Measurements from ENCODE around the gene SPTAN1. TPM values are rescaled to one million over a fixed set of nuclear protein-coding genes. Genes with fewer than 3 reads are reported as not detected.
"Not testable (repeated sequence)": the region's sequence is repeated elsewhere in the genome, so short reads cannot be mapped to it uniquely, and the experiment has no call there.

The SPTAN1 gene
- total RNA-seq, 1 donor from 2014 or later, result 368 TPM

- H3K4me1 ChIP-seq (ENCODE audit: control insufficient read depth in 3 of 3, insufficient read depth in 3 of 3, low read length in 3 of 3), result no peaks in the 10 kb centered on the region
Measured at GRCh38 chr9:128568470-128569078, 16.2 kb downstream of the SPTAN1 start.

DNA sequence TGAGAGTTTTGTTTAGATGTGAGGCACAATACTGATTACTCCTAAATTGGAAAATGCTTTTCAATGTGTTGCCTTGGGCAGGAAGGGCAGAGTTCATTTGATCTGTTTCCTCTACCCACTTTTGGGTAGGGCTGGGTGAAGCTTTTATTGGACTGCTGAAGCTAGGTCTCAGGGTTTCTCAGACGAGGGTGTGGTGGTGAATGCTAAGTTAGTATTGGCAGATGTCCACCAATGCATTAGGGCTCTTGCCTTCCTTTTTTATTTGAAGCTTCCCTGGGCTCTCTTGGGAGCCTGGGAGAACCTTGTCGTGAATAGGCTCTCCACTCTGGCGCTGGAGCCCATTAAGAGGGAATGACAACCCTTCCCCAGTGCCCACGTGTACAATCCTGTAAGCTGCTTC lies 23.1 kb downstream of the SPTAN1 start:
- H3K27ac ChIP-seq (ENCODE audit: low read depth, low read length), result no peak overlapping the region
- peaks cover 48 to 71% (median 69%) of the 10 kb centered on the region in 3 donors for H3K36me3 ChIP-seq (ENCODE audit: control insufficient read depth in 3 of 3, insufficient read depth in 3 of 3, low read length in 3 of 3)
- H3K9ac ChIP-seq (ENCODE audit: low read depth in 1 of 3, low read length in 3 of 3), result no peak overlapping the region

More at GRCh38 chr9:128568470-128569078, 16.2 kb downstream of the SPTAN1 start:
- H3K27ac ChIP-seq (ENCODE audit: low read depth, low read length), result no peak overlapping the region
- no peak overlapping the region for H3K4me3 ChIP-seq (ENCODE audit: low read length in 3 of 3)
- H3K9me3 ChIP-seq (ENCODE audit: control insufficient read depth in 3 of 3, low read length in 3 of 3), result no peaks in the 10 kb centered on the region
- H3K36me3 ChIP-seq (ENCODE audit: control insufficient read depth in 3 of 3, insufficient read depth in 3 of 3, low read length in 3 of 3), result peaks cover 19 to 37% (median 32%) of the 10 kb centered on the region in 3 donors
- H3K9ac ChIP-seq (ENCODE audit: low read depth in 1 of 3, low read length in 3 of 3), result no peak overlapping the region
- no peaks in the 10 kb centered on the region for H3K27me3 ChIP-seq (ENCODE audit: control insufficient read depth in 3 of 3, insufficient read depth in 3 of 3, low read length in 3 of 3)

GRCh38 chr9:128575916-128576315 lies 23.5 kb downstream of the SPTAN1 start:
- Histone ChIP-seq H3K4me3 (ENCODE audit: low read length in 3 of 3) (no peak overlapping the region), H3K9ac (ENCODE audit: low read depth in 1 of 3, low read length in 3 of 3) (no peak overlapping the region), H3K36me3 (ENCODE audit: control insufficient read depth in 3 of 3, insufficient read depth in 3 of 3, low read length in 3 of 3) (peaks cover 53 to 76% (median 74%) of the 10 kb centered on the region in 3 donors), H3K27ac (ENCODE audit: low read depth, low read length) (no peak overlapping the region), H3K27me3 (ENCODE audit: control insufficient read depth in 3 of 3, insufficient read depth in 3 of 3, low read length in 3 of 3) (no peaks in the 10 kb centered on the region), H3K4me1 (ENCODE audit: control insufficient read depth in 3 of 3, insufficient read depth in 3 of 3, low read length in 3 of 3) (peaks cover 0 to 6% (median 0%) of the 10 kb centered on the region in 3 donors), H3K9me3 (ENCODE audit: control insufficient read depth in 3 of 3, low read length in 3 of 3) (no peaks in the 10 kb centered on the region)

More for the DNA sequence above, 23.1 kb downstream of the SPTAN1 start:
- Histone ChIP-seq H3K4me1 (ENCODE audit: control insufficient read depth in 3 of 3, insufficient read depth in 3 of 3, low read length in 3 of 3) (peaks cover 0 to 6% (median 0%) of the 10 kb centered on the region in 3 donors), H3K27me3 (ENCODE audit: control insufficient read depth in 3 of 3, insufficient read depth in 3 of 3, low read length in 3 of 3) (no peaks in the 10 kb centered on the region), H3K4me3 (ENCODE audit: low read length in 3 of 3) (no peak overlapping the region), H3K9me3 (ENCODE audit: control insufficient read depth in 3 of 3, low read length in 3 of 3) (no peaks in the 10 kb centered on the region)

GRCh38 chr9:128577206-128577605 lies 24.8 kb downstream of the SPTAN1 start:
- H3K9me3 ChIP-seq (ENCODE audit: control insufficient read depth in 3 of 3, low read length in 3 of 3), result no peaks in the 10 kb centered on the region
- H3K36me3 ChIP-seq (ENCODE audit: control insufficient read depth in 3 of 3, insufficient read depth in 3 of 3, low read length in 3 of 3), result peaks cover 61 to 81% (median 79%) of the 10 kb centered on the region in 3 donors
- no peak overlapping the region for H3K4me3 ChIP-seq (ENCODE audit: low read length in 3 of 3)
- H3K27ac ChIP-seq (ENCODE audit: low read depth, low read length), result no peak overlapping the region
- H3K27me3 ChIP-seq (ENCODE audit: control insufficient read depth in 3 of 3, insufficient read depth in 3 of 3, low read length in 3 of 3), result no peaks in the 10 kb centered on the region
- H3K4me1 ChIP-seq (ENCODE audit: control insufficient read depth in 3 of 3, insufficient read depth in 3 of 3, low read length in 3 of 3), result peaks cover 0 to 6% (median 0%) of the 10 kb centered on the region in 3 donors
- H3K9ac ChIP-seq (ENCODE audit: low read depth in 1 of 3, low read length in 3 of 3), result no peak overlapping the region

DNA sequence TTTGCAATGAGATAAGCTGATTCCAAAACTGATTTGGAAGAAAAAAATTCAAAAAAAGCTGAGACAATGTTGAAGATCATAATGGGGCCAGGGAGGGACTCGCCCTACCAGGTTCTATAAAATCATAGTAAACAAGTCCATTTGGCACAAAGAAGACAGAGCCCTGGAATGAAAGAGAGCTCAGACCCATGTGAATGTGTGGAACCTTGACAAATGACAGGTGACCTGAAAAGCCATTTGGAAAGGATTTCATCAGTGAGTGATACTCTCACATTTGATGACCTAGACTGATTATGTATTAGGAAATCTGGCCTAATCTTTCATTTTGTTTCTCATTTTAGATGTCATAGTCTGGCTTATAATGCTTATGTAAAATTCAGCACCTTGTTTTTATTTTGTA lies 26.8 kb downstream of the SPTAN1 start:
- peaks cover 79 to 94% (median 91%) of the 10 kb centered on the region in 3 donors for H3K36me3 ChIP-seq (ENCODE audit: control insufficient read depth in 3 of 3, insufficient read depth in 3 of 3, low read length in 3 of 3)
- no peaks in the 10 kb centered on the region for H3K27me3 ChIP-seq (ENCODE audit: control insufficient read depth in 3 of 3, insufficient read depth in 3 of 3, low read length in 3 of 3)
- no peaks in the 10 kb centered on the region for H3K9me3 ChIP-seq (ENCODE audit: control insufficient read depth in 3 of 3, low read length in 3 of 3)
- no peak overlapping the region for H3K27ac ChIP-seq (ENCODE audit: low read depth, low read length)
- no peak overlapping the region for H3K4me3 ChIP-seq (ENCODE audit: low read length in 3 of 3)
- H3K9ac ChIP-seq (ENCODE audit: low read depth in 1 of 3, low read length in 3 of 3), result no peak overlapping the region
- H3K4me1 ChIP-seq (ENCODE audit: control insufficient read depth in 3 of 3, insufficient read depth in 3 of 3, low read length in 3 of 3), result peaks cover 0 to 6% (median 0%) of the 10 kb centered on the region in 3 donors

- Histone ChIP-seq H3K27ac (ENCODE audit: low read depth, low read length) (no peak overlapping the region), H3K9me3 (ENCODE audit: control insufficient read depth in 3 of 3, low read length in 3 of 3) (no peaks in the 10 kb centered on the region), H3K9ac (ENCODE audit: low read depth in 1 of 3, low read length in 3 of 3) (no peak overlapping the region), H3K36me3 (ENCODE audit: control insufficient read depth in 3 of 3, insufficient read depth in 3 of 3, low read length in 3 of 3) (peaks cover 83 to 96% (median 93%) of the 10 kb centered on the region in 3 donors), H3K4me1 (ENCODE audit: control insufficient read depth in 3 of 3, insufficient read depth in 3 of 3, low read length in 3 of 3) (no peaks in the 10 kb centered on the region), H3K27me3 (ENCODE audit: control insufficient read depth in 3 of 3, insufficient read depth in 3 of 3, low read length in 3 of 3) (no peaks in the 10 kb centered on the region), H3K4me3 (ENCODE audit: low read length in 3 of 3) (no peak overlapping the region)
Measured at GRCh38 chr9:128580731-128581130, 28.3 kb downstream of the SPTAN1 start.

- not testable (repeated sequence) for H3K4me1 ChIP-seq (ENCODE audit: control insufficient read depth in 3 of 3, insufficient read depth in 3 of 3, low read length in 3 of 3); H3K27me3 ChIP-seq (ENCODE audit: control insufficient read depth in 3 of 3, insufficient read depth in 3 of 3, low read length in 3 of 3); H3K4me3 ChIP-seq (ENCODE audit: low read length in 3 of 3); H3K27ac ChIP-seq (ENCODE audit: low read depth, low read length); H3K9ac ChIP-seq (ENCODE audit: low read depth in 1 of 3, low read length in 3 of 3); H3K9me3 ChIP-seq (ENCODE audit: control insufficient read depth in 3 of 3, low read length in 3 of 3)
- H3K36me3 ChIP-seq (ENCODE audit: control insufficient read depth in 3 of 3, insufficient read depth in 3 of 3, low read length in 3 of 3), result peaks cover 71 to 86% (median 85%) of the 10 kb centered on the region in 3 donors
Measured at GRCh38 chr9:128585155-128585554, 32.8 kb downstream of the SPTAN1 start.

DNA sequence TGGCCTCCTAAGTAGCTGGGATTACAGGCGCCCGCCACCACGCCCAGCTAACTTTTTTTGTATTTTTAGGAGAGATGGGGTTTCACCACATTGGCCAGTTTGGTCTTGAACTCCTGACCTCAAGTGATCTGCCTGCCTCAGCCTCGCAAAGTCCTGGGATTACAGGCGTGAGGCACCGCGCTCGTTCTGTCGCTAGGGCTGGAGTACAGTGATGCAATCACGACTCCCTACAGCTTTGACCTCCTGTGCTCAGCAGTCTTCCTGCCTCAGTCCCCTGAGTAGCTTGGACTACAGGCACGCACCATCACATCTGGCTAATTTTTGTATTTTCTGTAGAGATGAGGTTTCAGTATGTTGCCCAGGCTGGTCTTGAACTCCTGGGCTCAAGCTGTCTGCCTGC lies 34.5 kb downstream of the SPTAN1 start:
- H3K27ac ChIP-seq (ENCODE audit: low read depth, low read length); H3K27me3 ChIP-seq (ENCODE audit: control insufficient read depth in 3 of 3, insufficient read depth in 3 of 3, low read length in 3 of 3); H3K4me3 ChIP-seq (ENCODE audit: low read length in 3 of 3); H3K9ac ChIP-seq (ENCODE audit: low read depth in 1 of 3, low read length in 3 of 3); H3K4me1 ChIP-seq (ENCODE audit: control insufficient read depth in 3 of 3, insufficient read depth in 3 of 3, low read length in 3 of 3); H3K9me3 ChIP-seq (ENCODE audit: control insufficient read depth in 3 of 3, low read length in 3 of 3): not testable (repeated sequence)
- peaks cover 70 to 84% (median 79%) of the 10 kb centered on the region in 3 donors for H3K36me3 ChIP-seq (ENCODE audit: control insufficient read depth in 3 of 3, insufficient read depth in 3 of 3, low read length in 3 of 3)

GRCh38 chr9:128587453-128587852 lies 35.1 kb downstream of the SPTAN1 start:
- Histone ChIP-seq H3K4me1 (ENCODE audit: control insufficient read depth in 3 of 3, insufficient read depth in 3 of 3, low read length in 3 of 3) (no peaks in the 10 kb centered on the region), H3K9ac (ENCODE audit: low read depth in 1 of 3, low read length in 3 of 3) (no peak overlapping the region), H3K27me3 (ENCODE audit: control insufficient read depth in 3 of 3, insufficient read depth in 3 of 3, low read length in 3 of 3) (no peaks in the 10 kb centered on the region), H3K36me3 (ENCODE audit: control insufficient read depth in 3 of 3, insufficient read depth in 3 of 3, low read length in 3 of 3) (peaks cover 66 to 83% (median 78%) of the 10 kb centered on the region in 3 donors), H3K27ac (ENCODE audit: low read depth, low read length) (no peak overlapping the region), H3K4me3 (ENCODE audit: low read length in 3 of 3) (no peak overlapping the region), H3K9me3 (ENCODE audit: control insufficient read depth in 3 of 3, low read length in 3 of 3) (no peaks in the 10 kb centered on the region)

DNA sequence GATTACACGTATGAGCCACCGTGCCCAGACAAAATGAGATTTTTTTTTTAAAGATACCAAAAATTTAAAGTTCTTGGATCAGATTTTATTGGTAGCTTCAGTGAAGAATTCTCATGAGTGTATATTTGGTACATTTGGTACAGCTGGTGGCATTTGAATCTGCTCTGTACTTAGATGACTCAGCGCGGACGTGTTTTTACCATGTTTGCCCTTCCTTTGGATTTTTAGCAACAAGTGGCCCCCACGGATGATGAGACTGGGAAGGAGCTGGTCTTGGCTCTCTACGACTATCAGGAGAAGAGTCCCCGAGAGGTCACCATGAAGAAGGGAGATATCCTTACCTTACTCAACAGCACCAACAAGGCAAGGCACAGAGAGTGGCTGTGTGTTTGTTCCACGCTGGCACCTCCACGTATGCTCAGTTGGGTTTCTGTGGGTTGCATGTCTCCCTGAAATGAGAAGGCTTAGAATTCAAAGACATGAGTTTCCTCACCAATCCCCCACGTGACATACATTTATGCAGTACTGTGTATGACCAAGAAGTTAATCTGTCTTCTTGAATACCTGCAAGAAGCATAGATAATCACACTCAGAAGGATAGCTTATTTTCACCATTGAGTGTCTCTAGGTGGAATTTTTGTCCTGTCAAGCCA lies 36.3 kb downstream of the SPTAN1 start:
- no peaks in the 10 kb centered on the region for H3K27me3 ChIP-seq (ENCODE audit: control insufficient read depth in 3 of 3, insufficient read depth in 3 of 3, low read length in 3 of 3)
- H3K4me1 ChIP-seq (ENCODE audit: control insufficient read depth in 3 of 3, insufficient read depth in 3 of 3, low read length in 3 of 3), result no peaks in the 10 kb centered on the region
- no peak overlapping the region for H3K4me3 ChIP-seq (ENCODE audit: low read length in 3 of 3)
- H3K36me3 ChIP-seq (ENCODE audit: control insufficient read depth in 3 of 3, insufficient read depth in 3 of 3, low read length in 3 of 3), result peaks cover 63 to 82% (median 76%) of the 10 kb centered on the region in 3 donors
- H3K9me3 ChIP-seq (ENCODE audit: control insufficient read depth in 3 of 3, low read length in 3 of 3), result no peaks in the 10 kb centered on the region
- H3K27ac ChIP-seq (ENCODE audit: low read depth, low read length), result no peak overlapping the region
- no peak overlapping the region for H3K9ac ChIP-seq (ENCODE audit: low read depth in 1 of 3, low read length in 3 of 3)

Measured in skeletal muscle tissue (tissue), 4 donors.